Erythroblast (primary cell): ENCODE results near the gene SNX1.
A peak's percentile ranks its signal among the peaks of the same experiment; 100 is the strongest.

ENCODE experiments used
- GATA1 ChIP-seq: IDR thresholded peaks from 2 replicates; pipeline ENCODE4 v1.6.1; 2011; ENCODE audit warnings: low read depth, mild to moderate bottlenecking, control low read depth, low read length, moderate library complexity
- POLR2A ChIP-seq: IDR thresholded peaks from 2 replicates; pipeline ENCODE4 v1.6.1; 2011; ENCODE audit warnings: mild to moderate bottlenecking, low read length

GRCh38 chr15:64153480-64154367 lies 57.9 kb downstream of the SNX1 start:
- peak; percentile 48 for TF ChIP-seq POLR2A
- TF ChIP-seq GATA1 = no peak
